ENCODE results near the gene RENBP.

The RENBP gene

GRCh38 chrX:153921511-153922446 is 22.7 kb downstream of the RENBP start:
- peaks cover 24% of the 10 kb centered on the region for H3F3A ChIP-seq (ENCODE audit: insufficient read depth, low read length)
- DNase-seq = no peak
- H2AFZ ChIP-seq (ENCODE audit: low read length) = no peak overlapping the region
- H3K9ac ChIP-seq (ENCODE audit: low read length) = no peak overlapping the region
- no peaks in the 10 kb centered on the region for H4K20me1 ChIP-seq (ENCODE audit: insufficient read depth, low read length)
- no peak overlapping the region for H3K4me3 ChIP-seq (ENCODE audit: low read length)
- H3K4me1 ChIP-seq (ENCODE audit: low read length) = 0 out of 2 replicates have a peak, but pooled peaks cover 4% of the 10 kb centered on the region
- no peak for TF ChIP-seq EZH2phosphoT487 (IDR thresholded peaks at IDR 0.05; ENCODE audit: low read length)
- TF ChIP-seq EZH2 (optimal IDR thresholded peaks at IDR 0.05; ENCODE audit: low read depth, low read length) = no peak
- no peak for TF ChIP-seq CTCF (IDR thresholded peaks at IDR 0.05; ENCODE audit: low read length)
- no peak overlapping the region for H3K4me2 ChIP-seq (ENCODE audit: low read depth, low read length)
- no peaks in the 10 kb centered on the region for H3K9me3 ChIP-seq (replicated peaks; ENCODE audit: insufficient read depth, low read length)
- no peaks in the 10 kb centered on the region for H3K36me3 ChIP-seq (replicated peaks; ENCODE audit: insufficient read depth, low read length)
- peaks cover 42% of the 10 kb centered on the region for H3K79me2 ChIP-seq (ENCODE audit: low read length)
- no peak overlapping the region for H3K27ac ChIP-seq (ENCODE audit: low read length)
- no peaks in the 10 kb centered on the region for H3K27me3 ChIP-seq (replicated peaks; ENCODE audit: insufficient read depth, low read length)
- H3K9me2 ChIP-seq (replicated peaks; ENCODE audit: insufficient read depth, low read length) = no peaks in the 10 kb centered on the region

GRCh38 chrX:153921070-153921469 is 23.4 kb downstream of the RENBP start:
- Histone ChIP-seq H3K27ac (ENCODE audit: low read length) (no peak overlapping the region), H3K4me1 (ENCODE audit: low read length) (0 out of 2 replicates have a peak, but pooled peaks cover 4% of the 10 kb centered on the region), H3F3A (ENCODE audit: insufficient read depth, low read length) (peaks cover 19% of the 10 kb centered on the region)

GRCh38 chrX:153920546-153920945 is 23.9 kb downstream of the RENBP start:
- H3K4me1 ChIP-seq (ENCODE audit: low read length) = 0 out of 2 replicates have a peak, but pooled peaks cover 4% of the 10 kb centered on the region
- H2AFZ ChIP-seq (ENCODE audit: low read length) = no peak overlapping the region
- DNase-seq = no peak
- H3K27ac ChIP-seq (ENCODE audit: low read length) = no peak overlapping the region
- H3K9me3 ChIP-seq (replicated peaks; ENCODE audit: insufficient read depth, low read length) = no peaks in the 10 kb centered on the region
- H3K79me2 ChIP-seq (ENCODE audit: low read length) = peaks cover 38% of the 10 kb centered on the region
- peaks cover 16% of the 10 kb centered on the region for H3F3A ChIP-seq (ENCODE audit: insufficient read depth, low read length)
- H3K9me2 ChIP-seq (replicated peaks; ENCODE audit: insufficient read depth, low read length) = no peaks in the 10 kb centered on the region
- no peak overlapping the region for H3K4me2 ChIP-seq (ENCODE audit: low read depth, low read length)
- H3K36me3 ChIP-seq (replicated peaks; ENCODE audit: insufficient read depth, low read length) = no peaks in the 10 kb centered on the region
- H4K20me1 ChIP-seq (ENCODE audit: insufficient read depth, low read length) = no peaks in the 10 kb centered on the region
- no peak overlapping the region for H3K4me3 ChIP-seq (ENCODE audit: low read length)
- H3K9ac ChIP-seq (ENCODE audit: low read length) = no peak overlapping the region
- no peaks in the 10 kb centered on the region for H3K27me3 ChIP-seq (replicated peaks; ENCODE audit: insufficient read depth, low read length)
- TF ChIP-seq CTCF (IDR thresholded peaks at IDR 0.05; ENCODE audit: low read length) (no peak), EZH2 (optimal IDR thresholded peaks at IDR 0.05; ENCODE audit: low read depth, low read length) (no peak), EZH2phosphoT487 (IDR thresholded peaks at IDR 0.05; ENCODE audit: low read length) (no peak)

More at GRCh38 chrX:153921070-153921469, 23.4 kb downstream of the RENBP start:
- no peaks in the 10 kb centered on the region for H4K20me1 ChIP-seq (ENCODE audit: insufficient read depth, low read length)
- DNase-seq = no peak
- no peaks in the 10 kb centered on the region for H3K9me2 ChIP-seq (replicated peaks; ENCODE audit: insufficient read depth, low read length)
- no peaks in the 10 kb centered on the region for H3K9me3 ChIP-seq (replicated peaks; ENCODE audit: insufficient read depth, low read length)
- no peak overlapping the region for H2AFZ ChIP-seq (ENCODE audit: low read length)
- H3K9ac ChIP-seq (ENCODE audit: low read length) = no peak overlapping the region
- H3K36me3 ChIP-seq (replicated peaks; ENCODE audit: insufficient read depth, low read length) = no peaks in the 10 kb centered on the region
- no peak overlapping the region for H3K4me3 ChIP-seq (ENCODE audit: low read length)
- H3K27me3 ChIP-seq (replicated peaks; ENCODE audit: insufficient read depth, low read length) = no peaks in the 10 kb centered on the region
- H3K79me2 ChIP-seq (ENCODE audit: low read length) = peaks cover 42% of the 10 kb centered on the region
- H3K4me2 ChIP-seq (ENCODE audit: low read depth, low read length) = no peak overlapping the region
- TF ChIP-seq EZH2phosphoT487 (IDR thresholded peaks at IDR 0.05; ENCODE audit: low read length) (no peak), EZH2 (optimal IDR thresholded peaks at IDR 0.05; ENCODE audit: low read depth, low read length) (no peak), CTCF (IDR thresholded peaks at IDR 0.05; ENCODE audit: low read length) (no peak)

Measured in MM.1S (cell line).